ENCODE measurements around the gene SFTA2. TPM values are rescaled to one million over a fixed set of nuclear protein-coding genes. Genes with fewer than 3 reads are reported as not detected.

The SFTA2 gene
- total and polyA plus RNA-seq, 8 donors, result 2.8 to 94.7 (median 15.2) TPM; not detected in 3

- no peak for TF ChIP-seq EP300 (IDR thresholded peaks at IDR 0.05)
- no peak for TF ChIP-seq POLR2A (IDR thresholded peaks at IDR 0.05)
- no peak for TF ChIP-seq CTCF (IDR thresholded peaks at IDR 0.05)
- TF ChIP-seq POLR2AphosphoS5 (IDR thresholded peaks at IDR 0.05), result no peak
- H3K36me3 ChIP-seq, result peaks cover 0 to 4% (median 0%) of the 10 kb centered on the region in 4 donors
- DNase-seq, result no peak
- 85 to 98% (median 96%) methylated on average over 4 of the region's 4 CpGs for WGBS, 5 donors
- intact Hi-C loops (cut with DNase I; ENCODE audit: low total_unique reads), result no loop called here
- peaks cover 0 to 31% (median 0%) of the 10 kb centered on the region in 3 donors for H3K27me3 ChIP-seq
- H3K4me1 ChIP-seq, result peaks cover 6 to 34% (median 30%) of the 10 kb centered on the region in 4 donors
- no peaks in the 10 kb centered on the region for H3K9me3 ChIP-seq
- no peak overlapping the region for H3K27ac ChIP-seq
- H3K4me3 ChIP-seq, result no peak overlapping the region
Measured at GRCh38 chr6:30944051-30944450, 12.1 kb upstream of the SFTA2 start.

- intact Hi-C loops (cut with DNase I; ENCODE audit: low total_unique reads), result no loop called here
- H3K36me3 ChIP-seq, result no peaks in the 10 kb centered on the region
- 5 to 18% (median 15%) methylated on average over 14 to 15 of the region's 15 CpGs for WGBS, 5 donors
Measured at GRCh38 chr6:30942338-30943060, 10.5 kb upstream of the SFTA2 start.

GRCh38 chr6:30940361-30940986 lies 8.5 kb upstream of the SFTA2 start, which contains the start of gene MUCL3:
TSS of gene MUCL3 (plus strand) at chr6:30940973. CDS start at chr6:30941000, 27 bp downstream.
- Histone ChIP-seq H3K4me1 (peaks cover 6 to 35% (median 30%) of the 10 kb centered on the region in 4 donors), H3K36me3 (no peaks in the 10 kb centered on the region), H3K27me3 (peaks cover 0 to 42% (median 0%) of the 10 kb centered on the region in 3 donors), H3K9me3 (no peaks in the 10 kb centered on the region), H3K27ac (peak within 1 kb of the TSS; percentile 35 to 73 (median 53)), H3K4me3 (peak within 1 kb of the TSS in 3 of 4 donors; percentile 15 to 23 (median 16))
- TF ChIP-seq POLR2AphosphoS5 (IDR thresholded peaks at IDR 0.05) (peak in 1 of 3 donors; percentile 37), POLR2A (IDR thresholded peaks at IDR 0.05) (no peak), EP300 (IDR thresholded peaks at IDR 0.05) (no peak)
- DNase-seq, result peak; percentile 62 to 75
- 33 to 56% (median 41%) methylated on average over 16 of the region's 16 CpGs for WGBS, 5 donors
- intact Hi-C loops (cut with DNase I; ENCODE audit: low total_unique reads), result no loop called here

More at GRCh38 chr6:30942338-30943060, 10.5 kb upstream of the SFTA2 start:
- H3K4me3 ChIP-seq, result peak overlapping the region in 3 of 4 donors; percentile 16 to 23 (median 20)
- DNase-seq, result peak; percentile 89
- H3K4me1 ChIP-seq, result peaks cover 6 to 35% (median 30%) of the 10 kb centered on the region in 4 donors
- no peaks in the 10 kb centered on the region for H3K9me3 ChIP-seq
- TF ChIP-seq CTCF (IDR thresholded peaks at IDR 0.05), result peak in 5 of 7 experiments; percentile 6 to 73 (median 54)
- no peak for TF ChIP-seq POLR2A (IDR thresholded peaks at IDR 0.05)
- no peak for TF ChIP-seq EP300 (IDR thresholded peaks at IDR 0.05)
- peak; percentile 10 to 53 (median 47) for TF ChIP-seq POLR2AphosphoS5 (IDR thresholded peaks at IDR 0.05)
- peaks cover 0 to 42% (median 0%) of the 10 kb centered on the region in 3 donors for H3K27me3 ChIP-seq
- H3K27ac ChIP-seq, result peak overlapping the region; percentile 18 to 73 (median 34)

- Histone ChIP-seq H3K36me3 (no peaks in the 10 kb centered on the region), H3K9me3 (no peaks in the 10 kb centered on the region), H3K4me1 (peaks cover 6 to 35% (median 30%) of the 10 kb centered on the region in 4 donors), H3K27me3 (peaks cover 0 to 35% (median 0%) of the 10 kb centered on the region in 3 donors), H3K27ac (peak overlapping the region; percentile 20 to 73 (median 46)), H3K4me3 (no peak overlapping the region)
- TF ChIP-seq POLR2A (IDR thresholded peaks at IDR 0.05), result no peak
- TF ChIP-seq EP300 (IDR thresholded peaks at IDR 0.05), result no peak
- TF ChIP-seq POLR2AphosphoS5 (IDR thresholded peaks at IDR 0.05), result peak in 2 of 3 donors; percentile 22 to 58
- intact Hi-C loops (cut with DNase I; ENCODE audit: low total_unique reads), result no loop called here
- peak; percentile 52 to 71 for DNase-seq
- 36 to 52% (median 48%) methylated on average over 3 of the region's 3 CpGs for WGBS, 5 donors
Measured at GRCh38 chr6:30939473-30939872, 7.5 kb upstream of the SFTA2 start.

GRCh38 chr6:30938730-30939129 lies 6.8 kb upstream of the SFTA2 start:
- Histone ChIP-seq H3K4me1 (peaks cover 6 to 35% (median 30%) of the 10 kb centered on the region in 4 donors), H3K36me3 (no peaks in the 10 kb centered on the region), H3K27ac (peak overlapping the region in 1 of 5 donors; percentile 73), H3K4me3 (no peak overlapping the region), H3K9me3 (no peaks in the 10 kb centered on the region), H3K27me3 (peaks cover 0 to 35% (median 0%) of the 10 kb centered on the region in 3 donors)
- DNase-seq, result no peak
- TF ChIP-seq POLR2AphosphoS5 (IDR thresholded peaks at IDR 0.05) (no peak), POLR2A (IDR thresholded peaks at IDR 0.05) (no peak), EP300 (IDR thresholded peaks at IDR 0.05) (no peak), CTCF (IDR thresholded peaks at IDR 0.05) (no peak)
- WGBS, 5 donors, result 64 to 75% (median 74%) methylated on average over 4 of the region's 4 CpGs
- intact Hi-C loops (cut with DNase I; ENCODE audit: low total_unique reads), result no loop called here
